ENCODE measurements around the gene TIMM13. TPM values are rescaled to one million over a fixed set of nuclear protein-coding genes. Genes with fewer than 3 reads are reported as not detected.

Gene TIMM13
- polyA plus RNA-seq, 2 of the 4 experiments (the other 2 are of a cell fraction) = 24.7 to 81.2 TPM

GRCh38 chr19:2438178-2438577 lies 10.8 kb upstream of the TIMM13 start:
- H3K4me2 ChIP-seq = no peak overlapping the region
- DNase-seq (ENCODE audit: low read depth in 1 of 2, low spot score in 1 of 2) (no peak), ATAC-seq (no peak), FAIRE-seq (no peak)
- H3K27ac ChIP-seq = no peak overlapping the region
- no peak for TF ChIP-seq CEBPB (IDR thresholded peaks at IDR 0.05)
- no peak for TF ChIP-seq PBX3 (IDR thresholded peaks at IDR 0.05)
- no peak for TF ChIP-seq RARB (CRISPR knock-in tag; IDR thresholded peaks at IDR 0.05)
- TF ChIP-seq ZSCAN20 (CRISPR knock-in tag; IDR thresholded peaks at IDR 0.05) = no peak
- no peak for TF ChIP-seq BCL3 (IDR thresholded peaks at IDR 0.05)
- TF ChIP-seq EHMT2 (IDR thresholded peaks at IDR 0.05; ENCODE audit: low read depth) = no peak
- no peak for TF ChIP-seq MYC (IDR thresholded peaks at IDR 0.05; ENCODE audit: borderline replicate concordance, low read length)
- no peak for TF ChIP-seq CHD2 (IDR thresholded peaks at IDR 0.05; ENCODE audit: low read length, partially characterized antibody)
- TF ChIP-seq HEYL (CRISPR knock-in tag; IDR thresholded peaks at IDR 0.05) = no peak
- no peak for TF ChIP-seq NR3C1 (IDR thresholded peaks at IDR 0.05)
- no peak for TF ChIP-seq RNF2 (IDR thresholded peaks at IDR 0.05; ENCODE audit: borderline replicate concordance, low read depth)
- no peak for TF ChIP-seq FOXS1 (CRISPR knock-in tag; IDR thresholded peaks at IDR 0.05)
- no peak for TF ChIP-seq ZNF302 (CRISPR knock-in tag; IDR thresholded peaks at IDR 0.05)
- TF ChIP-seq SREBF2 (IDR thresholded peaks at IDR 0.05) = no peak
- no peak for TF ChIP-seq HMGXB4 (CRISPR knock-in tag; IDR thresholded peaks at IDR 0.05; ENCODE audit: borderline replicate concordance)
- no peak for TF ChIP-seq POLR2AphosphoS2 (conservative IDR thresholded peaks at IDR 0.05; ENCODE audit: low read length)
- TF ChIP-seq RAD21 (conservative IDR thresholded peaks at IDR 0.05 in 1 of 2, IDR thresholded peaks at IDR 0.05 in 1 of 2) = no peak
- ChIA-PET POLR2A (interaction anchor here (1.2 kb wide), 1 partner anchor 10 kb away, joined by 3 read pairs; no protein-coding TSS in a partner anchor), CTCF (interaction anchor here (1.8 kb wide), 1 partner anchor 173 kb away, joined by 6 read pairs; no protein-coding TSS in a partner anchor)
- H3K4me3 ChIP-seq = no peak overlapping the region
- no peaks in the 10 kb centered on the region for H3K9me3 ChIP-seq
- no peaks in the 10 kb centered on the region for H3K4me1 ChIP-seq
- WGBS (ENCODE audit: missing lambda C conversion rate) = 95% methylated on average over 12 of the region's 20 CpGs

- Histone ChIP-seq H3K4me3 (no peak overlapping the region), H3K9me3 (no peaks in the 10 kb centered on the region), H3K4me2 (no peak overlapping the region), H3K27ac (no peak overlapping the region), H3K4me1 (no peaks in the 10 kb centered on the region)
- ATAC-seq (no peak), FAIRE-seq (no peak), DNase-seq (ENCODE audit: low read depth in 1 of 2, low spot score in 1 of 2) (no peak)
- ChIA-PET CTCF (interaction anchor here (0.6 to 1.8 kb wide), 2 partner anchors 50 to 174 kb away, joined by 3 to 6 read pairs; no protein-coding TSS in a partner anchor), POLR2A (interaction anchor here (0.6 to 1.2 kb wide), 2 partner anchors 9 to 528 kb away, joined by 3 to 6 read pairs; no protein-coding TSS in a partner anchor)
- TF ChIP-seq KDM5A (IDR thresholded peaks at IDR 0.05) = no peak
- 90% methylated on average over 7 of the region's 15 CpGs for WGBS (ENCODE audit: missing lambda C conversion rate)
Measured at GRCh38 chr19:2436926-2437325, 9.5 kb upstream of the TIMM13 start.

- DNase-seq (ENCODE audit: low read depth in 1 of 2, low spot score in 1 of 2) = no peak
- 97% methylated on average over 17 of the region's 39 CpGs for WGBS (ENCODE audit: missing lambda C conversion rate)
- Histone ChIP-seq H3K27ac (no peak overlapping the region), H3K4me2 (no peak overlapping the region), H3K4me3 (no peak overlapping the region), H3K9me3 (no peaks in the 10 kb centered on the region), H3K4me1 (no peaks in the 10 kb centered on the region)
- ChIA-PET CTCF (no interaction called here), POLR2A (interaction anchor here (0.6 kb wide), 1 partner anchor 529 kb away, joined by 6 read pairs; no protein-coding TSS in a partner anchor)
- no peak for ATAC-seq
- FAIRE-seq = no peak
- TF ChIP-seq CBX8 (IDR thresholded peaks at IDR 0.05) (no peak), ZFP36 (IDR thresholded peaks at IDR 0.05; ENCODE audit: borderline replicate concordance, partially characterized antibody) (no peak)
Measured at GRCh38 chr19:2436384-2436783, 9.0 kb upstream of the TIMM13 start.
